Activated naive CD8-positive, alpha-beta T cell treated with anti-CD3 and anti-CD28 coated beads, Interleukin-2, amount 50 U/mL, for 16 hours (primary cell): ENCODE results near the gene IGLL5.

ENCODE experiments used
- DNase-seq: peaks from one replicate; pipeline ENCODE4 v3.0.0-alpha.2; 2020; ENCODE audit warnings: low read depth, low spot score

Gene IGLL5

GRCh38 chr22:22927196-22927887 lies 39.7 kb downstream of the IGLL5 start:
- no peak for DNase-seq

GRCh38 chr22:22927888-22928665 lies 40.5 kb downstream of the IGLL5 start:
- no peak for DNase-seq

- DNase-seq: no peak
Measured at GRCh38 chr22:22928666-22929380, 41.2 kb downstream of the IGLL5 start.

GRCh38 chr22:22929381-22930221 lies 42.0 kb downstream of the IGLL5 start:
- no peak for DNase-seq

- no peak for DNase-seq
Measured at GRCh38 chr22:22930222-22930497, 42.5 kb downstream of the IGLL5 start.

- no peak for DNase-seq
Measured at GRCh38 chr22:22930571-22931556, 43.2 kb downstream of the IGLL5 start.

- DNase-seq: no peak
Measured at GRCh38 chr22:22931557-22932270, 44.1 kb downstream of the IGLL5 start.

- DNase-seq: no peak
Measured at GRCh38 chr22:22932512-22932941, 44.9 kb downstream of the IGLL5 start.

GRCh38 chr22:22933100-22933806 lies 45.6 kb downstream of the IGLL5 start:
- DNase-seq: no peak

- DNase-seq: no peak
Measured at GRCh38 chr22:22933807-22934542, 46.4 kb downstream of the IGLL5 start.

GRCh38 chr22:22934543-22935055 lies 47.0 kb downstream of the IGLL5 start:
- DNase-seq: no peak

- DNase-seq: no peak
Measured at GRCh38 chr22:22935056-22935545, 47.5 kb downstream of the IGLL5 start.

GRCh38 chr22:22935546-22936157 lies 48.0 kb downstream of the IGLL5 start:
- no peak for DNase-seq

GRCh38 chr22:22936180-22936914 lies 48.7 kb downstream of the IGLL5 start:
- DNase-seq: no peak

- no peak for DNase-seq
Measured at GRCh38 chr22:22936915-22937656, 49.5 kb downstream of the IGLL5 start.

GRCh38 chr22:22937894-22938480 lies 50.4 kb downstream of the IGLL5 start:
- DNase-seq: no peak
